Measurements from ENCODE around the gene ITGAL. TPM values are rescaled to one million over a fixed set of nuclear protein-coding genes. Genes with fewer than 3 reads are reported as not detected.

Gene ITGAL
- total and polyA plus RNA-seq, 2 donors (not counting 3 experiments of a cell fraction or from before 2014, with no cell fraction given), result not detected

GRCh38 chr16:30556125-30556473 lies 83.6 kb downstream of the ITGAL start:
- Histone ChIP-seq H3K9me3 (replicated peaks; ENCODE audit: control insufficient read depth, insufficient read depth, low read length) (no peaks in the 10 kb centered on the region), H3K4me2 (ENCODE audit: insufficient read depth, low read length) (no peak overlapping the region), H3K36me3 (ENCODE audit: control insufficient read depth in 2 of 2, extremely low read depth in 1 of 2, insufficient read depth in 2 of 2, low read length in 2 of 2) (peaks cover 3 to 9% of the 10 kb centered on the region in 2 experiments), H3K9me1 (replicated peaks; ENCODE audit: control insufficient read depth, extremely low read depth, insufficient read depth, low read length) (no peaks in the 10 kb centered on the region), H3K4me3 (replicated peaks in 1 of 3; ENCODE audit: insufficient read depth in 1 of 3, low read depth in 1 of 3, low read length in 3 of 3) (no peak overlapping the region), H4K20me1 (replicated peaks; ENCODE audit: control insufficient read depth, extremely low read depth, insufficient read depth, low read length) (no peaks in the 10 kb centered on the region), H3K27me3 (ENCODE audit: control insufficient read depth in 2 of 2, insufficient read depth in 2 of 2, low read length in 2 of 2) (no peaks in the 10 kb centered on the region), H3K4me1 (ENCODE audit: control insufficient read depth, extremely low read depth, insufficient read depth, low read length) (peaks cover 12% of the 10 kb centered on the region), H3K9ac (replicated peaks; ENCODE audit: extremely low read depth, insufficient read depth, low read length) (no peak overlapping the region), H2AFZ (ENCODE audit: low read depth, low read length) (no peak overlapping the region), H3K27ac (ENCODE audit: insufficient read depth, low read depth, low read length) (no peak overlapping the region), H3K79me2 (ENCODE audit: control insufficient read depth, insufficient read depth, low read length) (peaks cover 23% of the 10 kb centered on the region)
- intact Hi-C loops (cut with micrococcal nuclease) (no loop called here), dilution Hi-C loops (cut with MboI; ENCODE audit: extremely low pct_ligation_motif_present, low sequenced_read_pairs) (no loop called here)
- ChIA-PET POLR2A (no interaction called here), CTCF (no interaction called here)
- TF ChIP-seq POLR2A (IDR thresholded peaks at IDR 0.05; ENCODE audit: low read depth, low read length), result no peak
- TF ChIP-seq EZH2 (IDR thresholded peaks at IDR 0.05; ENCODE audit: borderline replicate concordance, low read depth, low read length, severe bottlenecking), result no peak
- TF ChIP-seq GATA2 (IDR thresholded peaks at IDR 0.05; ENCODE audit: insufficient read depth, insufficient read length, low read depth, low read length), result no peak
- no peak for TF ChIP-seq MYC (IDR thresholded peaks at IDR 0.05; ENCODE audit: low read depth, low read length)
- TF ChIP-seq JUN (IDR thresholded peaks at IDR 0.05; ENCODE audit: borderline replicate concordance, insufficient read depth, insufficient read length, low read depth), result no peak
- TF ChIP-seq CTCF (IDR thresholded peaks at IDR 0.05; ENCODE audit: extremely low read depth in 1 of 2, insufficient read depth in 1 of 2, low read depth in 1 of 2, low read length in 2 of 2), result no peak
- no peak for TF ChIP-seq MAX (IDR thresholded peaks at IDR 0.05; ENCODE audit: insufficient read depth, insufficient read length)
- no peak for TF ChIP-seq POLR2AphosphoS5 (IDR thresholded peaks at IDR 0.05; ENCODE audit: insufficient read depth, low read depth, low read length)
- TF ChIP-seq FOS (IDR thresholded peaks at IDR 0.05; ENCODE audit: borderline replicate concordance, insufficient read depth, low read length), result no peak
- DNase-seq (ENCODE audit: low read depth, low spot score) (no peak), FAIRE-seq (no peak)
- BruUV-seq (replicated peaks), result no TSS peak

Measured in endothelial cell of umbilical vein (primary cell).